HCT116 (cell line): Measurements from ENCODE around the gene RIT2.

ENCODE experiments used
- CEBPB ChIP-seq: IDR thresholded peaks from 2 replicates; pipeline ENCODE4 v1.6.1; 2012; ENCODE audit warnings: low read depth
- ELF1 ChIP-seq: IDR thresholded peaks from 2 replicates; pipeline ENCODE4 v1.6.1; 2012; ENCODE audit warnings: low read depth, borderline replicate concordance
- EZH2 ChIP-seq: fragments of 200-600 bp; sonication (generic); IDR thresholded peaks from 2 replicates; pipeline ENCODE4 v1.6.1; 2017; ENCODE audit warnings: antibody characterized with exemption, mixed run types
- EZH2phosphoT487 ChIP-seq: fragments of 200-600 bp; IDR thresholded peaks from 2 replicates; pipeline ENCODE4 v1.6.1; 2018; ENCODE audit warnings: antibody characterized with exemption, borderline replicate concordance
- JUND ChIP-seq: IDR thresholded peaks from 2 replicates; pipeline ENCODE4 v1.6.1; 2012
- POLR2A ChIP-seq: IDR thresholded peaks from 2 replicates; pipeline ENCODE4 v1.7.0; 2011; ENCODE audit warnings: borderline replicate concordance; ENCODE audit not compliant: insufficient read depth, insufficient read length; ENCODE audit errors: extremely low read depth
- POLR2AphosphoS5 ChIP-seq: IDR thresholded peaks from 2 replicates; pipeline ENCODE4 v1.6.1; 2011; ENCODE audit warnings: mild to moderate bottlenecking, low read depth, low read length, moderate library complexity
- RAD21 ChIP-seq: IDR thresholded peaks from 2 replicates; pipeline ENCODE4 v1.6.1; 2012; ENCODE audit warnings: low read depth, mild to moderate bottlenecking
- SIN3A ChIP-seq: IDR thresholded peaks from 2 replicates; pipeline ENCODE4 v1.6.1; 2012; ENCODE audit warnings: low read depth
- TCF7L2 ChIP-seq: IDR thresholded peaks from 2 replicates; pipeline ENCODE4 v1.7.0; 2011; ENCODE audit warnings: borderline replicate concordance, inconsistent platforms; ENCODE audit not compliant: insufficient read depth, insufficient read length; ENCODE audit errors: extremely low read depth
- YY1 ChIP-seq: IDR thresholded peaks from 2 replicates; pipeline ENCODE4 v1.6.1; 2011; ENCODE audit warnings: low read length, low read depth, moderate library complexity, mild to moderate bottlenecking; ENCODE audit not compliant: insufficient replicate concordance; ENCODE audit errors: extremely low read depth
- TF ChIP-seq, protein P1 (sequence below), 3 experiments: fragments of 200-600 bp in 1 of 3; sonication (generic) in 1 of 3; IDR thresholded peaks in 2 of 3; conservative IDR thresholded peaks in 1 of 3; 2 replicates each; pipeline ENCODE4 v1.5.1; 2012 to 2017; ENCODE audit warnings: low read depth in 2 of 3, low read length in 2 of 3, antibody characterized with exemption in 1 of 3, borderline replicate concordance in 1 of 3, control low read depth in 1 of 3, mild to moderate bottlenecking in 1 of 3, mixed read lengths in 1 of 3, mixed run types in 1 of 3, moderate library complexity in 1 of 3; ENCODE audit not compliant: insufficient read depth in 1 of 3
- TF ChIP-seq, protein P2 (sequence below): IDR thresholded peaks from 2 replicates; pipeline ENCODE4 v1.6.1; 2012
- TF ChIP-seq, protein P3 (sequence below): IDR thresholded peaks from 2 replicates; pipeline ENCODE4 v1.6.1; 2012

DNA sequence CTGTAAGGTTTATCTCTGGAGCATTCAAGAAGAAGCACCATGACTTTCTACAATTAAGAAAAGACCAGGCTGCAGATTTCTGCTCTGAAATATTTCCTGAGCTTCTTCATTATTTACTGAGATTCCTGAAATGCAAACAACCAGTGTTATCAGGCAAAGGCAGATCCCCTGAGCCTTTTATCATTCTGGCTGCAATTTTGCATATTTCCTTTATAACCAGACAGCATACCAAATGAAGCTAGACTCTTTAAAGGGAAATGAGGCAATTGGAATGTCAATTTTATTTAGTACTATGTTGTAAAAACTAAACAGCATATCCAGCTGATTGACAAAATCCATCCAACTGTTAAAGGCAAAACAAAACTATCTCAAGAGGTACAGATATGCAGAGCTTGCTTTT lies 372.5 kb downstream of the RIT2 start:
- TF ChIP-seq, protein P1, sequence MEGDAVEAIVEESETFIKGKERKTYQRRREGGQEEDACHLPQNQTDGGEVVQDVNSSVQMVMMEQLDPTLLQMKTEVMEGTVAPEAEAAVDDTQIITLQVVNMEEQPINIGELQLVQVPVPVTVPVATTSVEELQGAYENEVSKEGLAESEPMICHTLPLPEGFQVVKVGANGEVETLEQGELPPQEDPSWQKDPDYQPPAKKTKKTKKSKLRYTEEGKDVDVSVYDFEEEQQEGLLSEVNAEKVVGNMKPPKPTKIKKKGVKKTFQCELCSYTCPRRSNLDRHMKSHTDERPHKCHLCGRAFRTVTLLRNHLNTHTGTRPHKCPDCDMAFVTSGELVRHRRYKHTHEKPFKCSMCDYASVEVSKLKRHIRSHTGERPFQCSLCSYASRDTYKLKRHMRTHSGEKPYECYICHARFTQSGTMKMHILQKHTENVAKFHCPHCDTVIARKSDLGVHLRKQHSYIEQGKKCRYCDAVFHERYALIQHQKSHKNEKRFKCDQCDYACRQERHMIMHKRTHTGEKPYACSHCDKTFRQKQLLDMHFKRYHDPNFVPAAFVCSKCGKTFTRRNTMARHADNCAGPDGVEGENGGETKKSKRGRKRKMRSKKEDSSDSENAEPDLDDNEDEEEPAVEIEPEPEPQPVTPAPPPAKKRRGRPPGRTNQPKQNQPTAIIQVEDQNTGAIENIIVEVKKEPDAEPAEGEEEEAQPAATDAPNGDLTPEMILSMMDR (IDR thresholded peaks at IDR 0.05 in 2 of 3, conservative IDR thresholded peaks at IDR 0.05 in 1 of 3; ENCODE audit: borderline replicate concordance in 1 of 3, insufficient read depth in 1 of 3, low read depth in 2 of 3, low read length in 2 of 3), result no peak
- no peak for TF ChIP-seq EZH2
- TF ChIP-seq JUND, result no peak
- TF ChIP-seq POLR2A, result no peak
- no peak for TF ChIP-seq ELF1
- no peak for TF ChIP-seq RAD21
- TF ChIP-seq YY1, result no peak
- TF ChIP-seq POLR2AphosphoS5, result no peak
- TF ChIP-seq, protein P2, sequence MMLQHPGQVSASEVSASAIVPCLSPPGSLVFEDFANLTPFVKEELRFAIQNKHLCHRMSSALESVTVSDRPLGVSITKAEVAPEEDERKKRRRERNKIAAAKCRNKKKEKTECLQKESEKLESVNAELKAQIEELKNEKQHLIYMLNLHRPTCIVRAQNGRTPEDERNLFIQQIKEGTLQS, result no peak
- no peak for TF ChIP-seq SIN3A
- TF ChIP-seq, protein P3, sequence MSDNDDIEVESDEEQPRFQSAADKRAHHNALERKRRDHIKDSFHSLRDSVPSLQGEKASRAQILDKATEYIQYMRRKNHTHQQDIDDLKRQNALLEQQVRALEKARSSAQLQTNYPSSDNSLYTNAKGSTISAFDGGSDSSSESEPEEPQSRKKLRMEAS, result no peak
- TF ChIP-seq TCF7L2, result no peak
- no peak for TF ChIP-seq CEBPB
- no peak for TF ChIP-seq EZH2phosphoT487
